Caco-2 (cell line): ENCODE data around the gene NEXMIF. TPM values are rescaled to one million over a fixed set of nuclear protein-coding genes. Genes with fewer than 3 reads are reported as not detected.
"Not testable (repeated sequence)": the region's sequence is repeated elsewhere in the genome, so short reads cannot be mapped to it uniquely, and the experiment has no call there.

Source experiments
- BruUV-seq: library from RNA; stranded (reverse); fragments of 400-500 nt; replicated peaks from 2 replicates; lab custom pipeline; 2021; lab: Mats Ljungman, UMichigan
- CTCF ChIA-PET: fragments of 300-600 bp; sonication (Branson Sonifier 250); formaldehyde crosslinking; loops from one replicate; lab custom pipeline; 2022; ENCODE audit warnings: antibody characterized with exemption; lab: Charles Lee
- POLR2A ChIA-PET: fragments of 300-600 bp; sonication (Branson Sonifier 250); formaldehyde crosslinking; loops from one replicate; lab custom pipeline; 2022; ENCODE audit warnings: antibody characterized with exemption; lab: Charles Lee
- DNase-seq, 2 experiments: peaks; one replicate each; pipeline versions ENCODE4 v3.0.0 to v3.0.0-alpha.2; 2020 to 2022
- H3K27me3 ChIP-seq: replicated peaks from 2 replicates; pipeline ENCODE4 v1.6.0; 2011; ENCODE audit warnings: low read length; ENCODE audit not compliant: control insufficient read depth, insufficient read depth
- H3K36me3 ChIP-seq: 2 replicates; pipeline ENCODE4 v1.5.1; 2011; ENCODE audit warnings: low read length; ENCODE audit not compliant: control insufficient read depth, insufficient read depth
- H3K4me1 ChIP-seq: fragments of 250-450 bp; sonication (Bioruptor Pico); 2 replicates; pipeline ENCODE4 v1.5.1; 2020; ENCODE audit warnings: mild to moderate bottlenecking
- H3K4me3 ChIP-seq: 2 replicates; pipeline ENCODE4 v1.5.1; 2011; ENCODE audit warnings: low read depth, mild to moderate bottlenecking, control low read depth, low read length
- H3K9me3 ChIP-seq: fragments of 250-450 bp; sonication (Bioruptor Pico); 2 replicates; pipeline ENCODE4 v1.5.1; 2020; ENCODE audit warnings: mild to moderate bottlenecking, moderate library complexity
- H3K27ac Mint-ChIP-seq: one replicate; pipeline ENCODE4 v1.8.0; 2022; ENCODE audit warnings: mixed read lengths; ENCODE audit not compliant: unreplicated experiment
- H3K27me3 Mint-ChIP-seq: one replicate; pipeline ENCODE4 v1.8.0; 2022; ENCODE audit warnings: mixed read lengths; ENCODE audit not compliant: insufficient read depth, unreplicated experiment
- H3K36me3 Mint-ChIP-seq: one replicate; pipeline ENCODE4 v1.8.0; 2022; ENCODE audit warnings: mild to moderate bottlenecking, mixed read lengths; ENCODE audit not compliant: insufficient read depth, unreplicated experiment
- H3K4me1 Mint-ChIP-seq: one replicate; pipeline ENCODE4 v1.8.0; 2022; ENCODE audit warnings: low read depth, mixed read lengths; ENCODE audit not compliant: unreplicated experiment
- H3K4me3 Mint-ChIP-seq: one replicate; pipeline ENCODE4 v1.8.0; 2022; ENCODE audit warnings: mild to moderate bottlenecking, moderate library complexity, mixed read lengths; ENCODE audit not compliant: unreplicated experiment
- H3K9me3 Mint-ChIP-seq: one replicate; pipeline ENCODE4 v1.8.0; 2022; ENCODE audit warnings: mixed read lengths; ENCODE audit not compliant: unreplicated experiment
- CTCF ChIP-seq, 2 experiments: fragments of 200-600 bp in 1 of 2; IDR thresholded peaks; 1 replicate in 1 of 2; 2 replicates in 1 of 2; pipeline versions ENCODE4 v1.5.1 to v1.8.0; 2011 to 2022; ENCODE audit warnings: antibody characterized with exemption in 1 of 2, control low read depth in 1 of 2, inconsistent platforms in 1 of 2, low read depth in 1 of 2, low read length in 1 of 2, mild to moderate bottlenecking in 1 of 2, moderate library complexity in 1 of 2; ENCODE audit not compliant: insufficient read depth in 1 of 2, severe bottlenecking in 1 of 2, unreplicated experiment in 1 of 2
- intact Hi-C: fragments of 100-400 bp; cut with micrococcal nuclease; formaldehyde crosslinking; loops from one replicate; pipeline ENCODE4 v1.10.0; 2022; ENCODE audit not compliant: unreplicated experiment
- total RNA-seq: library from RNA; stranded (reverse); gene quantifications from 2 replicates; pipeline ENCODE4 v1.2.3, GENCODE V29; 2022

NEXMIF gene
- total RNA-seq, 1 experiment from 2014 or later, result not detected

GRCh38 chrX:74853255-74853654, 72.0 kb downstream of the NEXMIF start:
- no peaks in the 10 kb centered on the region for H3K4me1 Mint-ChIP-seq
- H3K9me3 Mint-ChIP-seq, result peaks cover 35% of the 10 kb centered on the region
- H3K4me3 Mint-ChIP-seq, result no peak overlapping the region
- Histone ChIP-seq H3K36me3 (no peaks in the 10 kb centered on the region), H3K9me3 (no peaks in the 10 kb centered on the region), H3K4me3 (no peak overlapping the region), H3K27me3 (no peaks in the 10 kb centered on the region), H3K4me1 (no peaks in the 10 kb centered on the region)
- ChIA-PET CTCF (no interaction called here), POLR2A (no interaction called here)
- H3K27me3 Mint-ChIP-seq, result no peaks in the 10 kb centered on the region
- no peak for DNase-seq
- H3K27ac Mint-ChIP-seq, result no peak overlapping the region
- H3K36me3 Mint-ChIP-seq, result no peaks in the 10 kb centered on the region
- TF ChIP-seq CTCF (IDR thresholded peaks at IDR 0.05; ENCODE audit: insufficient read depth in 1 of 2, low read depth in 1 of 2, low read length in 1 of 2, severe bottlenecking in 1 of 2, unreplicated experiment in 1 of 2), result no peak
- intact Hi-C loops, result no loop called here
- no TSS peak for BruUV-seq

GRCh38 chrX:74835566-74835965, 89.7 kb downstream of the NEXMIF start:
- DNase-seq, result peak in 1 of 2 experiments; percentile 0
- H3K27me3 ChIP-seq, result no peaks in the 10 kb centered on the region
- no peaks in the 10 kb centered on the region for H3K4me1 ChIP-seq
- Mint-ChIP-seq H3K27ac (no peak overlapping the region), H3K27me3 (no peaks in the 10 kb centered on the region), H3K9me3 (no peaks in the 10 kb centered on the region), H3K4me3 (no peak overlapping the region), H3K36me3 (no peaks in the 10 kb centered on the region), H3K4me1 (no peaks in the 10 kb centered on the region)
- no peak overlapping the region for H3K4me3 ChIP-seq
- POLR2A ChIA-PET, result no interaction called here
- TF ChIP-seq CTCF (IDR thresholded peaks at IDR 0.05; ENCODE audit: insufficient read depth in 1 of 2, low read depth in 1 of 2, low read length in 1 of 2, severe bottlenecking in 1 of 2, unreplicated experiment in 1 of 2), result no peak
- CTCF ChIA-PET, result no interaction called here
- intact Hi-C loops, result no loop called here
- BruUV-seq, result no TSS peak
- no peaks in the 10 kb centered on the region for H3K9me3 ChIP-seq
- H3K36me3 ChIP-seq, result no peaks in the 10 kb centered on the region

- POLR2A ChIA-PET, H3K27me3 Mint-ChIP-seq, CTCF ChIA-PET, H3K4me1 Mint-ChIP-seq, H3K4me3 Mint-ChIP-seq, H3K9me3 ChIP-seq, H3K27ac Mint-ChIP-seq, BruUV-seq, DNase-seq, H3K27me3 ChIP-seq, intact Hi-C loops, H3K36me3 ChIP-seq, H3K4me3 ChIP-seq, H3K4me1 ChIP-seq, H3K9me3 Mint-ChIP-seq, H3K36me3 Mint-ChIP-seq: not testable (repeated sequence)
These were observed 105.5 kb downstream of the NEXMIF start for GRCh38 chrX:74819797-74820196.

GRCh38 chrX:74814681-74815080, 110.6 kb downstream of the NEXMIF start:
- H3K9me3 ChIP-seq, result no peaks in the 10 kb centered on the region
- H3K4me1 ChIP-seq, result no peaks in the 10 kb centered on the region
- TF ChIP-seq CTCF (IDR thresholded peaks at IDR 0.05; ENCODE audit: insufficient read depth in 1 of 2, low read depth in 1 of 2, low read length in 1 of 2, severe bottlenecking in 1 of 2, unreplicated experiment in 1 of 2), result no peak
- intact Hi-C loops, result no loop called here
- H3K27me3 ChIP-seq, result no peaks in the 10 kb centered on the region
- BruUV-seq, result no TSS peak
- H3K27ac Mint-ChIP-seq, result no peak overlapping the region
- H3K4me3 ChIP-seq, result no peak overlapping the region
- H3K4me3 Mint-ChIP-seq, result no peak overlapping the region
- H3K27me3 Mint-ChIP-seq, result peaks cover 3% of the 10 kb centered on the region
- DNase-seq, result no peak
- CTCF ChIA-PET, result no interaction called here
- no peaks in the 10 kb centered on the region for H3K4me1 Mint-ChIP-seq
- H3K9me3 Mint-ChIP-seq, result no peaks in the 10 kb centered on the region
- no peaks in the 10 kb centered on the region for H3K36me3 ChIP-seq
- H3K36me3 Mint-ChIP-seq, result no peaks in the 10 kb centered on the region
- POLR2A ChIA-PET, result no interaction called here
